Measurements from ENCODE around the gene GPR22. TPM values are rescaled to one million over a fixed set of nuclear protein-coding genes. Genes with fewer than 3 reads are reported as not detected.

Gene GPR22
- total RNA-seq, 1 experiment from 2014 or later, result not detected

DNA sequence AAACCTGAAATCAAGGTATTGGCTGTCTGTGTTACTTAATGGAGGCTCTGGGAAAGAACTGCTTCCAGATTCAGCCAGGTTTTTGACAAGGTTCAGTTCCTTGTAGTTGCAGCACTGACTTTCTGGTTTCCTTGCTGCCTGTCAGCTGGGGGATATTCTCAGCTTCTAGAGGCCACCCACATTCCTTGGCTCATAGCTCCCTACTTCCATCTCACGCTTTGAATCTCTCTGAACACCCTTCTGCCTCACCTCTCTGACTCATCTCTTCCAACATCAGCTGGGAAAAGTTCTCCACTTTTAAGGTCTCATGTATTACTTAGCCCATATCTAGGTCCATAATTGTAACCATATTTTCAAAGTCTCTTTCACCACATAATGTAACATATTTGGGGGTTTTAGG is 22.9 kb upstream of the GPR22 start:
- H3K27ac Mint-ChIP-seq, result no peak overlapping the region
- H3K4me2 ChIP-seq (ENCODE audit: insufficient read depth, insufficient read length, low read length), result no peak overlapping the region
- no peak overlapping the region for H3K4me3 Mint-ChIP-seq
- H3K56ac ChIP-seq (ENCODE audit: insufficient read length, low read depth, low read length), result no peak overlapping the region
- H3K4me1 Mint-ChIP-seq, result no peaks in the 10 kb centered on the region
- no peaks in the 10 kb centered on the region for H3K9me3 ChIP-seq (ENCODE audit: control insufficient read depth, low read depth, low read length)
- no peaks in the 10 kb centered on the region for H3K79me1 ChIP-seq (ENCODE audit: insufficient read depth, low read depth, low read length, poor library complexity, severe bottlenecking)
- no peak overlapping the region for H2BK5ac ChIP-seq (ENCODE audit: insufficient read length, low read length)
- H3K79me2 ChIP-seq (ENCODE audit: insufficient read depth, low read length), result no peaks in the 10 kb centered on the region
- DNase-seq, result no peak
- H2BK120ac ChIP-seq (ENCODE audit: low read depth, low read length, poor library complexity, severe bottlenecking), result no peak overlapping the region
- H3K4me1 ChIP-seq (ENCODE audit: insufficient read depth, low read length), result no peaks in the 10 kb centered on the region
- H2AFZ ChIP-seq (ENCODE audit: low read length), result no peak overlapping the region
- no peaks in the 10 kb centered on the region for H3K27me3 Mint-ChIP-seq (ENCODE audit: low read depth)
- H3T11ph ChIP-seq (ENCODE audit: low read length), result no peak overlapping the region
- no peak overlapping the region for H3K23ac ChIP-seq (ENCODE audit: insufficient read length, low read depth, low read length)
- 0 out of 7 replicates have a peak, but pooled peaks cover 0 to 1% (median 0%) of the 10 kb centered on the region in 3 experiments for H3K36me3 Mint-ChIP-seq (ENCODE audit: insufficient read depth in 1 of 3, low read depth in 3 of 3)
- H2BK15ac ChIP-seq (ENCODE audit: low read depth, low read length), result no peak overlapping the region
- TF ChIP-seq, protein P1, sequence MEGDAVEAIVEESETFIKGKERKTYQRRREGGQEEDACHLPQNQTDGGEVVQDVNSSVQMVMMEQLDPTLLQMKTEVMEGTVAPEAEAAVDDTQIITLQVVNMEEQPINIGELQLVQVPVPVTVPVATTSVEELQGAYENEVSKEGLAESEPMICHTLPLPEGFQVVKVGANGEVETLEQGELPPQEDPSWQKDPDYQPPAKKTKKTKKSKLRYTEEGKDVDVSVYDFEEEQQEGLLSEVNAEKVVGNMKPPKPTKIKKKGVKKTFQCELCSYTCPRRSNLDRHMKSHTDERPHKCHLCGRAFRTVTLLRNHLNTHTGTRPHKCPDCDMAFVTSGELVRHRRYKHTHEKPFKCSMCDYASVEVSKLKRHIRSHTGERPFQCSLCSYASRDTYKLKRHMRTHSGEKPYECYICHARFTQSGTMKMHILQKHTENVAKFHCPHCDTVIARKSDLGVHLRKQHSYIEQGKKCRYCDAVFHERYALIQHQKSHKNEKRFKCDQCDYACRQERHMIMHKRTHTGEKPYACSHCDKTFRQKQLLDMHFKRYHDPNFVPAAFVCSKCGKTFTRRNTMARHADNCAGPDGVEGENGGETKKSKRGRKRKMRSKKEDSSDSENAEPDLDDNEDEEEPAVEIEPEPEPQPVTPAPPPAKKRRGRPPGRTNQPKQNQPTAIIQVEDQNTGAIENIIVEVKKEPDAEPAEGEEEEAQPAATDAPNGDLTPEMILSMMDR (conservative IDR thresholded peaks at IDR 0.05), result no peak
- no peak overlapping the region for H2BK20ac ChIP-seq (ENCODE audit: low read depth, low read length, poor library complexity, severe bottlenecking)
- peaks cover 0 to 1% of the 10 kb centered on the region in 2 experiments; a peak in 1 of 5 replicates for H3K9me3 Mint-ChIP-seq
- no peak overlapping the region for H3K14ac ChIP-seq (ENCODE audit: insufficient read depth, low read length)
- H3K27me3 ChIP-seq (ENCODE audit: insufficient read depth, low read length), result no peaks in the 10 kb centered on the region
- WGBS (ENCODE audit: extremely low coverage, insufficient read length, low lambda C conversion rate), result no CpG with 5 or more reads among the region's 1 CpG
- no peak overlapping the region for H3K9ac ChIP-seq (ENCODE audit: extremely low read depth, insufficient read length, low read length)
- no peaks in the 10 kb centered on the region for H4K20me1 ChIP-seq (ENCODE audit: control insufficient read depth, insufficient read depth, insufficient read length)
- H4K91ac ChIP-seq (ENCODE audit: insufficient read length, low read depth, low read length), result no peak overlapping the region
- H3K4ac ChIP-seq (ENCODE audit: low read depth, low read length), result no peak overlapping the region
- no peak overlapping the region for H4K8ac ChIP-seq (replicated peaks; ENCODE audit: insufficient read length, low read depth, low read length)
- no peaks in the 10 kb centered on the region for H3K23me2 ChIP-seq (ENCODE audit: insufficient read length, low read depth, low read length, poor library complexity, severe bottlenecking)
- no peak overlapping the region for H3K18ac ChIP-seq (ENCODE audit: insufficient read length, low read depth, low read length)
- no peak overlapping the region for H3K27ac ChIP-seq (ENCODE audit: insufficient read length, low read depth, low read length)
- no peak overlapping the region for H4K5ac ChIP-seq (ENCODE audit: insufficient read length, low read depth, low read length)
- H2AK5ac ChIP-seq (ENCODE audit: insufficient read length, low read length), result no peak overlapping the region
- no peak overlapping the region for H2BK12ac ChIP-seq (ENCODE audit: insufficient read length, low read depth, low read length)

Measured in H9 (cell line).